NK-92 (cell line): ENCODE measurements around the gene PRPF40B.

Experiments used
- DNase-seq: peaks from one replicate; lab custom pipeline; 2025; ENCODE audit not compliant: unreplicated experiment; lab: John Stamatoyannopoulos, UW

Gene PRPF40B

DNA sequence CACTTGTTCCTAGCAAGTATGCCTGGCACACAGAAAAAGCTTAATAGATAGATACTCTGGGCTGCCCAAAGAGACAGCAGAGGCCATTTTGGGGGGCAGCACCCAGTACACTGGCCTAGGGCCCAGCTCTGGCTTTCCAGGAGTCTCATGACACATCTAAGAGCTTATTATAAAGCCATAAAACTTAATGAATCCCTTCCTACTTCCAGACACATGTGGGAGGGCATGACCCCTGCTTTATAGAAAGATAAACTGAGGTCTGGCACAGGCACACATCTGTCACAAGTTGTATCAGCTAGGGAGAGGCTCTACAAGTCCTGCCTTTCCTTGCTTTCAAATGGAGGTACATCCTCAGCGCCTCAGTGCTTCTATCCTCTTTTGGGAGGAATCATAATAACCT is 56.7 kb downstream of the PRPF40B start:
- DNase-seq = no peak

DNA sequence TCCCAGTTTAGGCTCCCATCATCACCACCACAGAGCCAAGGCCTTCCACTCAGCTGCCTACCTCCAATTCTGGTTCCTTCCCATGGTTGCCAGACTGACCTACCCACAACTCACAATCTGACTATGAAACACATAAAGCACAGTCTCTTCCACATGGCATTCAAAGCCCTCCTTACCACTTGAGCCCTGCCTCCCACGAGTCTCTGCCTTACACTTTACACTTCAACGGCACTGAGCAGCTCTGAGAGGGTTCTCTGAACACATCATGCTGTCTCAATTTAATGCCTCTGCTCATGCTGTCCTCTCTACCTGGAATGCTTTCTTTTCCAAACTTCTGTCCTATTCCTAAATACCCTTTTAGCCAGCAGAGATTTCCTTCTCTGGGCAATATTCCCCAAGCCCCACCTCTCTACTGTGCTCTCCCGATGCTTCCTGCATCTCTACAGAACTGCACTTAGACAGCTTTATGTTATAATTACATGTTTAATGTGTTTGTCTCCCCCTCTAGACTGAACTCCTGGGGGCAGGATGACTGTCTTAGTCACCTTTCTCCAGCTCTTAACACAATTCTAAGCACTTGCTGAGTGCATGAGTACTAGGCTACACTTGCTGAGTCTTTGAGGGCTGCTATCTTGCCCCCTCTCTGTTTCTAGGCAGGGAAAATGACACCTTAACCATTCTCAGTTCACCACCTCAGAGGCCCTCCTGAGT is 60.4 kb downstream of the PRPF40B start:
- no peak for DNase-seq

DNA sequence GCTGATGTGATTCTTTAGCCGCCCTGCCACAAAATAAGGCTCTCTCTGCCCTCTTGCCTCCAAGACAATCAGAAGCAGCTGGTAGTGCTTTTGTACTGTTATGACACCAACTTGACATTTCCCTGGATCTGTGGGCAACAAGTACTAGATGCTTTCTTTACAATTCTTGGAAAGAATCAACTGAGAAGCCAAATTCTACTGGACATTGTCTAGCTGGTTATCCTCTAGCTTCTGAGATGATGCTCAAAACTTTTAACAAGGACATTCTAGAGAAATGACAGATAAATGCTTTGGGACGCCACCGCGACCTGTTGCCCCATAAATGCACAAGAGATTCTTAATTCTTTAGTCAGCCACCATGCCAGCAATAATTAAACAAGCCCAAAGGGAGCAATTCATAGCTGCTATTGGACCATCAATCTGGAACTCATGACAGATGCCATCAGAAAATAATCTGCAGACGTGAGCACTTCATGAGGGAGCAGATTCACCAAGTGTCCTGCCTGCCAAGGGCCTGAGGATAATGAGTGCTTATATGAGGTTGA is 61.0 kb downstream of the PRPF40B start:
- DNase-seq = no peak

DNA sequence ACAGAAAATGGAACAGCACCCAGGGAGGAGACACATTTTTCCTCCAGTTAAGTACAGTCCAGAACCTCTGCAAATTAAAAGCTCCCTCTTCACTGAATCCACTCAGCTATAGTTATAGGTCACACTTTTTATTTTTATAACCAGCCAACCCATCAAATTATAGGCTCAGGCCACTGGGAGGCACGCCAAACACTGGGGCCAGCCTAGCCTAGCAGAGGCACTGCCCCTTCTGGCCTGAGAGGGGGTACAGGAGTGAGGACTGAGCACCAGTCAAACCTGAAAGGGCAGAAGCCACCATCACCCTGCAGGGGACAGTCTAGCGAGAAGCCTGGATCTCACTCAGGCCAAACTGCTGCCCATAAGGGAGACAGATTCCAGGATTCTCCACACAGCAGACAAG is 64.6 kb downstream of the PRPF40B start:
- no peak for DNase-seq

DNA sequence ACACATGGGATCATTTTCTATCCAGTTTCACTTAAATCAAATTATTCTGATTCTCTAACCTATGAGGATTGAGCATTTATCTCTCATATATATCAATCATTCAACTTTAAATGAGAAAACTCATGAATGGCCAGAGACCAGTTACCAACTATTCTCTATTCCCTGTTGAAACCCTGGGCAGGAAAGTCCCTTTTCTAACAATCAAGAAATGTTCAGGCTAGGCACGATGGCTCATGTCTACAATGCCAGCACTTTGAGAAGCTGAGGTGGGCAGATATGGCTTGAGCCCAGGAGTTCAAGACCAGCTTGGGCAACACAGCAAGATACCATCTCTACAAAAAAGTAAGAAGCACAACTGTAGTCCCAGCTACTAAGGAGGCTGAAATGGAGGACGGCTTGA is 65.9 kb downstream of the PRPF40B start:
- no peak for DNase-seq

DNA sequence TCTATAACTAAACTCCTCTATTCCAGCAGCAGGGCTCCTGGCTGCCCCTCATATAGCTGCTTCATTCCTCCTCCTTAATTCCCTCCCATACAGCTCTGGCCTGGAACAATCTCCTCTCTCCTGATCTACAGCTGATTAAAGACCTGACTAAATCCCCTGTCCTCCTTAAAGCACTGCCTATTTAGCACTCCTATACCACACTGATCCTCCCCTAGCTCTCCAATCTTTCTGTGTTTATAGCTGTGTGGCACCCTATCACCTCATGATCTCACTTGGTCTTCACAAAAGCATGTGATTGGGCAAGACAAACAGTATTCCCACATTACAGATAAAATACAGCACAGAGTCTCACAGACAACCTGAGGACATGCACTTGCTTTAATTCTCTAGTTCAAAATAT is 66.4 kb downstream of the PRPF40B start:
- no peak for DNase-seq

DNA sequence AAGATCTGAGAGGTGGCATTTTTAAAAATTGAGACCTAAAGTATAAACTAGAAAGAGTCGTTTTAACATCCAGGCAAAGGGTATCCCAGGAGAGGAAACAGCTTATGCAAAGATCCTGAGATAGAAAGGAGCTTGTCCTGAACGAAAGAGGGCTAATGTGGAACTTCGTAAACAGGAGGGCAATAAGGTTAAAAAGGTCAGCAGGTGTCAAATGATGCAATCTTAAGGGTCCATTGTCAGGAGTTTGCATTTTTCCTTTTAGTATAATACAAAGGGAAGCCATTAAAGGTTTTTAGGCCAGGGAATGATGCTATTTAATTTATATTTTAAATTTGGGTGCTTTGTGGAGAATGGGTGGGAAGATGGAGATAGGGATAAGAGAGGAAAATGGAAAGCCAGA is 69.5 kb downstream of the PRPF40B start:
- DNase-seq = no peak

DNA sequence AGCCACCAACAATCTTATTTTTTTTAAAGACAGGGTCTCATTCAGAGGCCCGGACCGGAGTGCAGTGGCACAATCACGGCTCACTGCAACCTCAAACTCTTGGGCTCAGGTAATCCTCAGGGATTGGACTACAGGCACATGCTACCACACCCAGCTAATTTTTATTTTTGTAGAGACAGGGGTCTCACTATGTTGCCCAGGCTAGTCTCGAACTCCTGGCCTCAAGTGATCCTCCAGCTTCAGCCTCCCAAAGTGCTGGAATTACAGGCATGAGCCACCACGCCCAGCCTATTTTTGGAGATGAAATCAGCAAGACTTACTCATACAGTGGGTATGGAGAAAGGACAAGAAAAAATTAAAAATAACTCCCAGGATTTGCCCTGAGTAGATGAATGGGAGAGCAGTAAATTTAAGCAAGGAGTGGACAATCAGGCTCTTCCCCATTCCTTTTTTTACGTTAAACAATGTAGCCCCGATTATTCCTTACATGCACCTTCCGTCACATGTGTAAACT is 70.6 kb downstream of the PRPF40B start:
- no peak for DNase-seq
